HCT116 (cell line): Measurements from ENCODE around the gene DGKB. TPM values are rescaled to one million over a fixed set of nuclear protein-coding genes. Genes with fewer than 3 reads are reported as not detected.

ENCODE experiments used
- ATAC-seq: fragments of 200-7000 bp; cut with Tn5 transposase; 2 replicates; pipeline ENCODE4 v1.9.1; 2020; ENCODE audit warnings: mild to moderate bottlenecking, moderate library complexity
- BruUV-seq: library from RNA; stranded (reverse); fragments of 400-500 nt; replicated peaks from 2 replicates; lab custom pipeline; 2021; lab: Mats Ljungman, UMichigan
- CTCF ChIA-PET: fragments of 300-600 bp; sonication (Branson Sonifier 250); formaldehyde crosslinking; loops from one replicate; lab custom pipeline; 2021; ENCODE audit warnings: antibody characterized with exemption; lab: Charles Lee
- POLR2A ChIA-PET: fragments of 300-600, 350-600 bp; sonication (Branson Sonifier 250); formaldehyde crosslinking; loops from one replicate; lab custom pipeline; 2021; ENCODE audit warnings: antibody characterized with exemption; lab: Charles Lee
- RAD21 ChIA-PET, 2 experiments: fragments of 300-600 bp; sonication (Branson Sonifier 250); formaldehyde crosslinking; loops; one replicate each; lab custom pipeline; 2023; ENCODE audit warnings: low total read pairs in 2 of 2; ENCODE audit not compliant: uncharacterized antibody in 2 of 2, unreplicated experiment in 2 of 2, low non-redundant PET in 1 of 2; lab: Charles Lee
- DNase-seq: peaks from one replicate; pipeline ENCODE4 v3.0.0-alpha.2; 2010; ENCODE audit warnings: low read depth, low spot score
- H2AFZ ChIP-seq: fragments of 200-600 bp; shearing (Covaris generic), sonication (generic); 2 replicates; pipeline ENCODE4 v1.6.1; 2017; ENCODE audit warnings: low read depth, mixed run types, mixed read lengths, antibody characterized with exemption, low read length; ENCODE audit not compliant: poor library complexity, severe bottlenecking
- H3K27ac ChIP-seq: 2 replicates; pipeline ENCODE4 v1.5.1; 2012; ENCODE audit warnings: low read depth, low read length
- H3K27me3 ChIP-seq: fragments of 200-600 bp; sonication (generic); 2 replicates; pipeline ENCODE4 v1.6.1; 2016; ENCODE audit warnings: mixed run types, low read length, mixed read lengths; ENCODE audit not compliant: insufficient read depth
- H3K36me3 ChIP-seq, 2 experiments: fragments of 200-500 bp in 1 of 2; fragments of 200-600 bp in 1 of 2; sonication (Bioruptor generic) in 1 of 2; sonication (generic) in 1 of 2; 2 replicates each; pipeline versions ENCODE4 v1.5.1 to v1.6.1; 2014 to 2016; ENCODE audit warnings: low read length in 2 of 2, inconsistent platforms in 1 of 2, mixed read lengths in 1 of 2, mixed run types in 1 of 2; ENCODE audit not compliant: insufficient read depth in 2 of 2, control insufficient read depth in 1 of 2
- H3K4me1 ChIP-seq, 2 experiments: fragments of 200-600 bp in 1 of 2; sonication (generic) in 1 of 2; 2 replicates each; pipeline versions ENCODE4 v1.5.1 to v1.6.1; 2012 to 2017; ENCODE audit warnings: low read length in 2 of 2, inconsistent platforms in 1 of 2, mild to moderate bottlenecking in 1 of 2, mixed read lengths in 1 of 2, mixed run types in 1 of 2, moderate library complexity in 1 of 2; ENCODE audit not compliant: insufficient read depth in 2 of 2, control insufficient read depth in 1 of 2
- H3K4me2 ChIP-seq: fragments of 200-600 bp; sonication (generic); 2 replicates; pipeline ENCODE4 v1.6.1; 2017; ENCODE audit warnings: mixed run types, low read length, mixed read lengths
- H3K4me3 ChIP-seq, 2 experiments: fragments of 200-600 bp in 1 of 2; sonication (generic) in 1 of 2; replicated peaks in 1 of 2; 2 replicates each; pipeline ENCODE4 v1.5.1; 2011 to 2016; ENCODE audit warnings: low read length in 2 of 2, control low read depth in 1 of 2, low read depth in 1 of 2, mild to moderate bottlenecking in 1 of 2, mixed read lengths in 1 of 2, mixed run types in 1 of 2
- H3K79me2 ChIP-seq: fragments of 200-600 bp; sonication (generic); 2 replicates; pipeline ENCODE4 v1.6.1; 2017; ENCODE audit warnings: mild to moderate bottlenecking, mixed run types, low read length, moderate library complexity, mixed read lengths; ENCODE audit not compliant: insufficient read depth
- H3K9ac ChIP-seq: fragments of 200-600 bp; sonication (generic); 2 replicates; pipeline ENCODE4 v1.6.1; 2016; ENCODE audit warnings: low read length, mixed read lengths
- H3K9me2 ChIP-seq: fragments of 200-600 bp; sonication (generic), shearing (Covaris generic); 2 replicates; pipeline ENCODE4 v1.6.1; 2017; ENCODE audit warnings: mixed run types, mild to moderate bottlenecking, moderate library complexity; ENCODE audit not compliant: insufficient read depth
- H3K9me3 ChIP-seq, 2 experiments: fragments of 200-500 bp in 1 of 2; fragments of 200-600 bp in 1 of 2; sonication (Bioruptor generic) in 1 of 2; sonication (generic) in 1 of 2; 2 replicates each; pipeline ENCODE4 v1.6.1; 2014 to 2017; ENCODE audit warnings: low read length in 2 of 2, mixed read lengths in 2 of 2, inconsistent platforms in 1 of 2, low read depth in 1 of 2, mild to moderate bottlenecking in 1 of 2, mixed run types in 1 of 2, moderate library complexity in 1 of 2; ENCODE audit not compliant: control insufficient read depth in 1 of 2, insufficient read depth in 1 of 2
- H4K20me1 ChIP-seq: fragments of 200-600 bp; sonication (generic), shearing (Covaris generic); 2 replicates; pipeline ENCODE4 v1.6.1; 2017; ENCODE audit warnings: mixed run types, mild to moderate bottlenecking, moderate library complexity; ENCODE audit not compliant: insufficient read depth
- ATF3 ChIP-seq: IDR thresholded peaks from 2 replicates; pipeline ENCODE4 v1.6.1; 2012
- CEBPB ChIP-seq: IDR thresholded peaks from 2 replicates; pipeline ENCODE4 v1.6.1; 2012; ENCODE audit warnings: low read depth
- CTCF ChIP-seq, 3 experiments: fragments of 200-600 bp in 1 of 3; sonication (generic) in 1 of 3; IDR thresholded peaks in 2 of 3; conservative IDR thresholded peaks in 1 of 3; 2 replicates each; pipeline ENCODE4 v1.5.1; 2012 to 2017; ENCODE audit warnings: low read depth in 2 of 3, low read length in 2 of 3, antibody characterized with exemption in 1 of 3, borderline replicate concordance in 1 of 3, control low read depth in 1 of 3, mild to moderate bottlenecking in 1 of 3, mixed read lengths in 1 of 3, mixed run types in 1 of 3, moderate library complexity in 1 of 3; ENCODE audit not compliant: insufficient read depth in 1 of 3
- ELF1 ChIP-seq: IDR thresholded peaks from 2 replicates; pipeline ENCODE4 v1.6.1; 2012; ENCODE audit warnings: low read depth, borderline replicate concordance
- EZH2 ChIP-seq: fragments of 200-600 bp; sonication (generic); IDR thresholded peaks from 2 replicates; pipeline ENCODE4 v1.6.1; 2017; ENCODE audit warnings: antibody characterized with exemption, mixed run types
- EZH2phosphoT487 ChIP-seq: fragments of 200-600 bp; IDR thresholded peaks from 2 replicates; pipeline ENCODE4 v1.6.1; 2018; ENCODE audit warnings: antibody characterized with exemption, borderline replicate concordance
- MAX ChIP-seq: IDR thresholded peaks from 2 replicates; pipeline ENCODE4 v1.6.1; 2012
- RAD21 ChIP-seq: IDR thresholded peaks from 2 replicates; pipeline ENCODE4 v1.6.1; 2012; ENCODE audit warnings: low read depth, mild to moderate bottlenecking
- SIN3A ChIP-seq: IDR thresholded peaks from 2 replicates; pipeline ENCODE4 v1.6.1; 2012; ENCODE audit warnings: low read depth
- YY1 ChIP-seq: IDR thresholded peaks from 2 replicates; pipeline ENCODE4 v1.6.1; 2011; ENCODE audit warnings: low read length, low read depth, moderate library complexity, mild to moderate bottlenecking; ENCODE audit not compliant: insufficient replicate concordance; ENCODE audit errors: extremely low read depth
- ZBTB33 ChIP-seq: IDR thresholded peaks from 2 replicates; pipeline ENCODE4 v1.6.1; 2011; ENCODE audit warnings: mild to moderate bottlenecking, low read length, moderate library complexity; ENCODE audit not compliant: insufficient replicate concordance; ENCODE audit errors: extremely low read depth
- ZNF274 ChIP-seq: fragments of 200-500 bp; sonication (Bioruptor generic); IDR thresholded peaks from 2 replicates; pipeline ENCODE4 v1.6.1; 2014; ENCODE audit warnings: mild to moderate bottlenecking, low read depth, low read length, inconsistent platforms
- intact Hi-C: fragments of 100-400 bp; cut with micrococcal nuclease; formaldehyde crosslinking; loops from 2 replicates; pipeline ENCODE4 v1.10.0; 2022
- total RNA-seq: library from RNA; stranded (reverse); gene quantifications from one replicate; pipeline ENCODE4 v1.2.1, GENCODE V29; 2021; ENCODE audit not compliant: unreplicated experiment

Gene DGKB
- total RNA-seq, 1 experiment from 2014 or later = 0.05 TPM

- no peaks in the 10 kb centered on the region for H3K4me1 ChIP-seq
- ChIA-PET CTCF (no interaction called here), POLR2A (no interaction called here)
- no TSS peak for BruUV-seq
- H3K9me2 ChIP-seq = no peaks in the 10 kb centered on the region
- H3K9ac ChIP-seq = no peak overlapping the region
- no peak overlapping the region for H3K4me3 ChIP-seq
- no peaks in the 10 kb centered on the region for H4K20me1 ChIP-seq
- H3K27me3 ChIP-seq = no peaks in the 10 kb centered on the region
- ATAC-seq = no peak
- TF ChIP-seq ATF3 (no peak), MAX (no peak), YY1 (no peak), ZNF274 (no peak), EZH2phosphoT487 (no peak)
- TF ChIP-seq, all 23 proteins: peak for 0
- H3K9me3 ChIP-seq = no peaks in the 10 kb centered on the region
- no peak overlapping the region for H2AFZ ChIP-seq
- no peak overlapping the region for H3K4me2 ChIP-seq
- no peak overlapping the region for H3K27ac ChIP-seq
- H3K36me3 ChIP-seq = no peaks in the 10 kb centered on the region
- no peak for DNase-seq
- RAD21 ChIA-PET = no interaction called here
- intact Hi-C loops = no loop called here
- H3K79me2 ChIP-seq = no peaks in the 10 kb centered on the region
These were observed 312.3 kb downstream of the DGKB start for GRCh38 chr7:14590206-14590605.

- no TSS peak for BruUV-seq
- H3K4me1 ChIP-seq = no peaks in the 10 kb centered on the region
- TF ChIP-seq ZNF274 (no peak), EZH2 (no peak), CTCF (IDR thresholded peaks at IDR 0.05 in 2 of 3, conservative IDR thresholded peaks at IDR 0.05 in 1 of 3; ENCODE audit: borderline replicate concordance in 1 of 3, insufficient read depth in 1 of 3, low read depth in 2 of 3, low read length in 2 of 3) (no peak), EZH2phosphoT487 (no peak), SIN3A (no peak), ELF1 (no peak), RAD21 (no peak), CEBPB (no peak), ZBTB33 (no peak), MAX (no peak)
- TF ChIP-seq, all 23 proteins: peak for 0
- Histone ChIP-seq H3K9ac (no peak overlapping the region), H3K9me2 (no peaks in the 10 kb centered on the region), H2AFZ (no peak overlapping the region), H3K4me2 (no peak overlapping the region), H3K27me3 (no peaks in the 10 kb centered on the region), H3K36me3 (no peaks in the 10 kb centered on the region), H3K27ac (no peak overlapping the region), H3K79me2 (no peaks in the 10 kb centered on the region), H3K9me3 (no peaks in the 10 kb centered on the region), H3K4me3 (no peak overlapping the region), H4K20me1 (no peaks in the 10 kb centered on the region)
- ChIA-PET CTCF (no interaction called here), POLR2A (no interaction called here), RAD21 (no interaction called here)
- DNase-seq (no peak), ATAC-seq (no peak)
- intact Hi-C loops = no loop called here
These were observed 317.3 kb downstream of the DGKB start for GRCh38 chr7:14585232-14585631.
